MM.1S (cell line): ENCODE results near the gene NOL7.

ENCODE experiments used
- EZH2 ChIP-seq: fragments of 300-600 bp; sonication (generic); optimal IDR thresholded peaks from 2 replicates; pipeline ENCODE3; 2017; ENCODE audit warnings: low read depth, mild to moderate bottlenecking, antibody characterized with exemption, low read length, mixed read lengths
- EZH2phosphoT487 ChIP-seq: fragments of 300-600 bp; sonication (generic); IDR thresholded peaks from 2 replicates; pipeline ENCODE4 v1.6.1; 2018; ENCODE audit warnings: antibody characterized with exemption, low read length
- TF ChIP-seq, protein P1 (sequence below): fragments of 300-600 bp; sonication (generic); IDR thresholded peaks from 2 replicates; pipeline ENCODE4 v1.5.1; 2016; ENCODE audit warnings: antibody characterized with exemption, low read length, mixed read lengths

- TF ChIP-seq, protein P1, sequence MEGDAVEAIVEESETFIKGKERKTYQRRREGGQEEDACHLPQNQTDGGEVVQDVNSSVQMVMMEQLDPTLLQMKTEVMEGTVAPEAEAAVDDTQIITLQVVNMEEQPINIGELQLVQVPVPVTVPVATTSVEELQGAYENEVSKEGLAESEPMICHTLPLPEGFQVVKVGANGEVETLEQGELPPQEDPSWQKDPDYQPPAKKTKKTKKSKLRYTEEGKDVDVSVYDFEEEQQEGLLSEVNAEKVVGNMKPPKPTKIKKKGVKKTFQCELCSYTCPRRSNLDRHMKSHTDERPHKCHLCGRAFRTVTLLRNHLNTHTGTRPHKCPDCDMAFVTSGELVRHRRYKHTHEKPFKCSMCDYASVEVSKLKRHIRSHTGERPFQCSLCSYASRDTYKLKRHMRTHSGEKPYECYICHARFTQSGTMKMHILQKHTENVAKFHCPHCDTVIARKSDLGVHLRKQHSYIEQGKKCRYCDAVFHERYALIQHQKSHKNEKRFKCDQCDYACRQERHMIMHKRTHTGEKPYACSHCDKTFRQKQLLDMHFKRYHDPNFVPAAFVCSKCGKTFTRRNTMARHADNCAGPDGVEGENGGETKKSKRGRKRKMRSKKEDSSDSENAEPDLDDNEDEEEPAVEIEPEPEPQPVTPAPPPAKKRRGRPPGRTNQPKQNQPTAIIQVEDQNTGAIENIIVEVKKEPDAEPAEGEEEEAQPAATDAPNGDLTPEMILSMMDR = peak; percentile 91
- TF ChIP-seq EZH2 = no peak
- TF ChIP-seq EZH2phosphoT487 = no peak
Measured at GRCh38 chr6:13614926-13615791, at the start of gene NOL7.
